GM11168 (cell line): ENCODE data around the gene MDGA2.

Source experiments
- in situ Hi-C: fragments of 300-500 bp; cut with MboI; formaldehyde crosslinking; loops from one replicate; pipeline ENCODE4 v1.12.0; 2022; ENCODE audit warnings: low sequenced_read_pairs; ENCODE audit not compliant: unreplicated experiment

The MDGA2 gene

GRCh38 chr14:47675466-47676314 lies at the start of gene MDGA2:
MDGA2 (minus strand) TSS chr14:47675605.
- in situ Hi-C loops = no loop called here

- in situ Hi-C loops = no loop called here
These were observed 47.7 kb upstream of the MDGA2 start for GRCh38 chr14:47722929-47723693.

- in situ Hi-C loops = no loop called here
These were observed 44.9 kb upstream of the MDGA2 start for GRCh38 chr14:47720281-47720680.

GRCh38 chr14:47715330-47715729 lies 39.9 kb upstream of the MDGA2 start:
- in situ Hi-C loops = no loop called here

GRCh38 chr14:47710581-47710980 lies 35.2 kb upstream of the MDGA2 start:
- in situ Hi-C loops = no loop called here

- in situ Hi-C loops = no loop called here
These were observed 30.3 kb upstream of the MDGA2 start for GRCh38 chr14:47705683-47706082.

GRCh38 chr14:47691829-47692228 lies 16.4 kb upstream of the MDGA2 start:
- in situ Hi-C loops = no loop called here

- in situ Hi-C loops = no loop called here
These were observed 3.6 kb upstream of the MDGA2 start for GRCh38 chr14:47678993-47679392.

GRCh38 chr14:47678157-47678556 lies 2.8 kb upstream of the MDGA2 start:
- in situ Hi-C loops = no loop called here

GRCh38 chr14:47676315-47676617 lies 861 bp upstream of the MDGA2 start:
- in situ Hi-C loops = no loop called here

GRCh38 chr14:47674543-47675465 lies 601 bp downstream of the MDGA2 start:
- in situ Hi-C loops = no loop called here

GRCh38 chr14:47674148-47674542 lies 1.3 kb downstream of the MDGA2 start:
- in situ Hi-C loops = no loop called here

- in situ Hi-C loops = no loop called here
These were observed 9.9 kb downstream of the MDGA2 start for GRCh38 chr14:47665337-47666134.

- in situ Hi-C loops = no loop called here
These were observed 12.9 kb downstream of the MDGA2 start for GRCh38 chr14:47662466-47662865.

- in situ Hi-C loops = no loop called here
These were observed 15.2 kb downstream of the MDGA2 start for GRCh38 chr14:47660158-47660557.

GRCh38 chr14:47658041-47658440 lies 17.4 kb downstream of the MDGA2 start:
- in situ Hi-C loops = no loop called here

GRCh38 chr14:47657143-47657542 lies 18.3 kb downstream of the MDGA2 start:
- in situ Hi-C loops = no loop called here

GRCh38 chr14:47651337-47651736 lies 24.1 kb downstream of the MDGA2 start:
- in situ Hi-C loops = no loop called here

- in situ Hi-C loops = no loop called here
These were observed 37.7 kb downstream of the MDGA2 start for GRCh38 chr14:47637753-47638152.
